GM12874 (cell line): ENCODE data around the gene MBD3L4.
"Not testable (repeated sequence)": the region's sequence is repeated elsewhere in the genome, so short reads cannot be mapped to it uniquely, and the experiment has no call there.

Experiments used
- TF ChIP-seq, protein P1 (sequence below): IDR thresholded peaks from 2 replicates; pipeline ENCODE4 v1.5.1; 2011; ENCODE audit warnings: low read depth, mild to moderate bottlenecking, control low read depth, low read length, moderate library complexity; ENCODE audit not compliant: insufficient read depth

Gene MBD3L4

DNA sequence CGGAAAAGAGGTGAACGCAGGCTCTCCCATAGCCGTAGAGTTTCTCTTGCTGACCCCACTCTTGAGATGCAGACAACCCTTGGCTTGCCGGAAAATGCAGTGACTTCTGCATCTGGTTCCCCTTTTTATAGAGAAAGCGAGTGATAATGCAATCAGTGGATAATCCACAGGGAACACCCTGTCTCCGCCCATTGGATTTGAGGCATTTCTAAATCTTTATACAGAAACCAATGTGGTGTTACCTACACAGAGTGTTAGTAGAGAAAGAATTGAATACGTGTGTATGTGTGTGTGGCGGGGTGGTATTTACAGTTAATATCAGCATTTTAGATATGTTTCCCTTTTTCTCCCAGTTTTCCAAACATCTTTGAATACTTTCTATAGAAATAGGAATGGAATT is 18.6 kb upstream of the MBD3L4 start, which contains the start of gene MBD3L3:
TSS of gene MBD3L3 (minus strand) at position 101 of the 400 bp plus-strand sequence. CDS start at position 30, 71 bp downstream.
- TF ChIP-seq, protein P1, sequence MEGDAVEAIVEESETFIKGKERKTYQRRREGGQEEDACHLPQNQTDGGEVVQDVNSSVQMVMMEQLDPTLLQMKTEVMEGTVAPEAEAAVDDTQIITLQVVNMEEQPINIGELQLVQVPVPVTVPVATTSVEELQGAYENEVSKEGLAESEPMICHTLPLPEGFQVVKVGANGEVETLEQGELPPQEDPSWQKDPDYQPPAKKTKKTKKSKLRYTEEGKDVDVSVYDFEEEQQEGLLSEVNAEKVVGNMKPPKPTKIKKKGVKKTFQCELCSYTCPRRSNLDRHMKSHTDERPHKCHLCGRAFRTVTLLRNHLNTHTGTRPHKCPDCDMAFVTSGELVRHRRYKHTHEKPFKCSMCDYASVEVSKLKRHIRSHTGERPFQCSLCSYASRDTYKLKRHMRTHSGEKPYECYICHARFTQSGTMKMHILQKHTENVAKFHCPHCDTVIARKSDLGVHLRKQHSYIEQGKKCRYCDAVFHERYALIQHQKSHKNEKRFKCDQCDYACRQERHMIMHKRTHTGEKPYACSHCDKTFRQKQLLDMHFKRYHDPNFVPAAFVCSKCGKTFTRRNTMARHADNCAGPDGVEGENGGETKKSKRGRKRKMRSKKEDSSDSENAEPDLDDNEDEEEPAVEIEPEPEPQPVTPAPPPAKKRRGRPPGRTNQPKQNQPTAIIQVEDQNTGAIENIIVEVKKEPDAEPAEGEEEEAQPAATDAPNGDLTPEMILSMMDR: not testable (repeated sequence)

DNA sequence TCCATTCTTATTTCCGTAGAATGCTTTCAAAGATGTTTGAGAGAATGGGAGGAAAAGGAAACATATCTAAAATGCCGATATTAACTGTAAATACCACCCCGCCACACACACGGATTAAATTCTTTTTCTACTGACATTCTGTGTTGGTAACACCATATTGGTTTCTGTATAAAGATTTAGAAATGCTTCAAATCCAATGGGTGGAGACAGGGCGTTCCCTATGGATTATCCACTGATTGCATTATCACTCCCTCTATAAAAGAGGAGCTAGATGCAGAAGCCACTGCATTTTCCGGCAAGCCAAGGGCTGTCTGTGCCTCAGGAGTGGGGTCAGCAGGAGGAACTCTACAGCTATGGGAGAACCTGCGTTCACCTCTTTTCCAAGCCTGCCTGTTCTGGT is 9.0 kb upstream of the MBD3L4 start, which contains the start of gene MBD3L2:
TSS of gene MBD3L2 (plus strand) at position 301 of the 400 bp plus-strand sequence. CDS start at position 354, 53 bp downstream.
- TF ChIP-seq, protein P1: not testable (repeated sequence)

DNA sequence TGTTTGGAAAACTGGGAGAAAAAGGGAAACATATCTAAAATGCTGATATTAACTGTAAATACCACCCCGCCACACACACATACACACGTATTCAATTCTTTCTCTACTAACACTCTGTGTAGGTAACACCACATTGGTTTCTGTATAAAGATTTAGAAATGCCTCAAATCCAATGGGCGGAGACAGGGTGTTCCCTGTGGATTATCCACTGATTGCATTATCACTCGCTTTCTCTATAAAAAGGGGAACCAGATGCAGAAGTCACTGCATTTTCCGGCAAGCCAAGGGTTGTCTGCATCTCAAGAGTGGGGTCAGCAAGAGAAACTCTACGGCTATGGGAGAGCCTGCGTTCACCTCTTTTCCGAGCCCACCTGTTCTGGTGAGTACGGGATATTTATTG is 9.7 kb downstream of the MBD3L4 start, which contains the start of gene MBD3L5:
TSS of gene MBD3L5 (plus strand) at position 301 of the 400 bp plus-strand sequence. CDS start at position 335, 34 bp downstream.
- TF ChIP-seq, protein P1: not testable (repeated sequence)

DNA sequence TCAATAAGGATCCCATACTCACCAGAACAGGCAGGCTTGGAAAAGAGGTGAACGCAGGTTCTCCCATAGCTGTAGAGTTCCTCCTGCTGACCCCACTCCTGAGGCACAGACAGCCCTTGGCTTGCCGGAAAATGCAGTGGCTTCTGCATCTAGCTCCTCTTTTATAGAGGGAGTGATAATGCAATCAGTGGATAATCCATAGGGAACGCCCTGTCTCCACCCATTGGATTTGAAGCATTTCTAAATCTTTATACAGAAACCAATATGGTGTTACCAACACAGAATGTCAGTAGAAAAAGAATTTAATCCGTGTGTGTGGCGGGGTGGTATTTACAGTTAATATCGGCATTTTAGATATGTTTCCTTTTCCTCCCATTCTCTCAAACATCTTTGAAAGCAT is 18.6 kb downstream of the MBD3L4 start, which contains the start of gene MBD3L2B:
TSS of gene MBD3L2B (minus strand) at position 101 of the 400 bp plus-strand sequence. CDS start at position 67, 34 bp downstream.
- TF ChIP-seq, protein P1: not testable (repeated sequence)

DNA sequence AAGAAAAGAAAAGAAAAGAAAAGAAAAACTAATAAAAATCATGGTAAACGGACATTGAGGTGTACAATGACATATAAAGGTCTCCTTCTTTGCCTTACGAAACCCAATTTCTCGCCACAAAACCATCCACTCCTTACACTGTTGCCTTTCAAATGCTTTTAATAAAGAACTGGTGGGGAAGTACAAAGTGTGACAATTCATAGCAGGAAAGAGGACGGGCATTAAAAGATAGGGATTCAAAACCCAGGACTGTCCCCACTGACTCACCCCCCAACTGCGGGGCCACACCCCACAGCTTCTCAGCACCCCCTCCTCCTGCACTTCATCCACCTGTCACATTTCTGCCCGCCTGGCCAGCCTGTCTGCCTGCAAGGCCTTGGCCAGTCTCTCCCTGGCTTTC is 21.2 kb downstream of the MBD3L4 start:
- TF ChIP-seq, protein P1: no peak

DNA sequence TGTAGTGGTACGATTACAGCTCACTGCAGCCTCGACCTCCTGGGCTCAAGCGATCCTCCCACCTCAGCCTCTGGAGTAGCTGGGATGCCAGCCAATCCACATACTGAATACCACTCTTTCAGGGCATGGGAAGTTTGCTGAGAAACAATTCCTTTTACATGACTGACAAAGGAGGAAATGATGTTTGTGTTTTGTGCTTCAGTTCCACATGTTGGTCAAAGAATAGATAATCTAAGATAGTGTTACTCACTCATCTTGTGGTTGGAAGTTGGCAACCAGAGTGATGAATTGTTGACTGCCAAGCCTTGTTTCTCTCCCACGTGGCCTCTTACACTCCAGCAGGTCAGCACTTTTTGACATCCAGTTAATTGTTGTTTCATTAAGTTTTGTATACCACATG is 26.3 kb downstream of the MBD3L4 start:
- TF ChIP-seq, protein P1: no peak

DNA sequence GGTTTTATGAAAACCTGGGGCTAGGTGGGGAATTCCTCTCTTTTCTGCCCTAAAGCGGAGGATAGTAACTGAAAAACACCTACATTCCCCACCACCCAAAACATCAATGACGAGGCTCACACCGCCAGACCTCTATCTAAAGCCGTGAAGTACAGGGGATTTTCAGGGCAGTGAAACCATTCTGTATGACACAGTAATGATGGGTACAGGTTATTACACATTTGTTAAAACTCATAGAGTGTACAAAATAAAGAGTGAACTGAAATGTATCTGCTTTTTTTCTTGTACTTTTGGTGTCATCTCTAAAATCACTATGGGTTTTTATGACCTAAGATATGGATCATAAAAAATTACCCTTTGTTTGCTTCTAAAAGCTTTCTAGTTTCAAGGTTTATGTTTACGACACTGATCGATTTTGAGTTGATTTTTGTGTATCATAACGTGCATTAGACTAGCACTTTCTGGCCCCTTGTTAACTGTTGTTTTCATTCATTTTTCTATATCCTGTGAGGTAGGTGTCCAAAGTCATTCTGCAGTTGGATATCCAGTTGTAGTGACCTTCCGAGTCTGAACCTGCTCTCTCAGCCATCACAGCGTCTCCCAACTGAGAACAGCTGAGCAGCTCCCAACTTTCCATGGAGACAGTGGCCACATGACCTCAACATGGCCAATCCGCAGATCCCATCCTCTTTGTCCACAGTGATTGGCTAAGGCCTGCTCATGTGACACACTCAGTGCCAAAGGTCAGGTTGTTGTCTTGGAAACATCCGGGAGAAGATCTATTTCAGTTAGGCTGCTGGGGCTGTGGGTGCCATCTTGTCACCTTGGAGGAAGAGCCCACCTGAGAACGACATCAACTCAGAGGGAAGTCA is 29.0 kb downstream of the MBD3L4 start:
- TF ChIP-seq, protein P1: no peak
